ENCODE data around the gene MLC1.

MLC1 gene

DNA sequence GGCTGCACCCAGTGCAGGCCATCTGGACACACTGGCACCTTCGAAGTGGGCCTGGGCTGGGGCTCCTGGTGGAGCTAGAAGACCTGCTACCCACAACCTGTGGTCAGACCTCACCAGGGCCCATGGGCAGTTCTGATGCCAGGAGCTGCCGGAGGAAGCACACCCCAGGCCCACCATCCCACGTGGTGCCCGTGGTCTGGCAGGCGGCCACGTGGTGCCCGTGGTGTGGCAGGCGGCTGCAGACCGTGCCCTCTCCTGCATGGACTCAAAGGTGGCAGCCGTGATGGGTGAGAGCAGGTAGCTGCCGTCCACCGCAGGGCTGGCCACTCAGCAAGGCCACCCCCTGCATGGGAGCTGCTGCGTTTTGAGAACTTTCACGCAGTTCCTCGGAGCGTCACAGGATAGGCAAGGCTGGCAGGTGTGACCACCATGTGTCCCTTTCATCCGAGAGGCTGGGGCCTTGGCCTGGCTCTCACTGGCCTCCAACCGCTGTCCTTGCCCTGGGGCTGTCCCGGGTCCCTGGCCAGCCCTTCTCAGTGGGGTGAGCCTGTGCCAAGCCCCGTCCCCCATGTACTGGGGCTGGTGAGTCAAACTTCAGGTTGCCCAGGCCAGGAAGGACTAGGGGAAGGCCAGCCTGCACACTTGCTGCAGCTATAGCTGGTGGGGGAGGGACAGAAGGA lies 68.8 kb downstream of the MLC1 start:
- DNase-seq (ENCODE audit: low spot score): no peak

- no peak for DNase-seq (ENCODE audit: low spot score)
These were observed 69.5 kb downstream of the MLC1 start for GRCh38 chr22:50015451-50016307.

DNA sequence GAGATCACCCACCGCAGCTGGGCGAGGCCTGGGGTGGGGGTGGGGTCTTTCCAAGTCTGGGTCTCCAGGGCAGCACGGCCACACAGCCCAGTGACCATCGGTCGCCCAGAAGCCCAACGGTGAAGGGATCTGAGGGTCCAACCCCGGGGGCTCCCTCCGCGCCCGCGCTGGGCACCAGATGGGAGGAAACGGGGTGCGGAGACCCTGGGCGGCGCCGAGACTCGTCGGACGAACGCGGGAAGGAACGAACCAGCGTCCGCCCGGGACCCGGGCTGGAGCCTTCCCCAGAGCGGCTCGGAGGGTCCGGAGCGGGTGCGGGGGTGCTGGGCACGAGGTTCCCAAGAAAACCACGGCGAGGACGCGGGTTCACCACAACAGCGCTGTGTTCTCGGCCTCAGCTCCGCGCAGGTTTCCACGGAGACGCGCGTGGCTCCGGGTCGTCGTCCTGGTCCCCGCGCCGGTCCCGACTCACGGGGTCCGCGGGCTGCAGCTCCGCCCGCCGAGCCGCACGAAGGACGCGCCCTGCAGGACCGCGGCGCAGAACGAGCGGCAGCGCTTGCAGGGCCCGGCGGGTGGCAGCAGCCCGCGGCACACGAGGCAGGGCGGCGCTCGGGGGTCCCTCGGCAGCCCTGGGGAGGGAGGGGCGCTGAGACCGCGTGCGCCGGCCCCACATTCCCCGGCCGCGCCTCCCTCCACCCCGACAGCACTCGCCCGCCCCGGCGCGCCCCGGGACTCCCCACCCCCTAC lies 70.4 kb downstream of the MLC1 start:
- DNase-seq (ENCODE audit: low spot score): no peak

GRCh38 chr22:50014053-50014501 lies 71.1 kb downstream of the MLC1 start:
- no peak for DNase-seq (ENCODE audit: low spot score)

- DNase-seq (ENCODE audit: low spot score): no peak
These were observed 72.7 kb downstream of the MLC1 start, which contains the start of gene IL17REL for GRCh38 chr22:50012211-50013181. TSS of gene IL17REL (minus strand) at chr22:50012765. CDS start at chr22:50012646, 119 bp downstream.

- no peak for DNase-seq (ENCODE audit: low spot score)
These were observed 73.6 kb downstream of the MLC1 start for GRCh38 chr22:50011447-50012210.

- no peak for DNase-seq (ENCODE audit: low spot score)
These were observed 74.4 kb downstream of the MLC1 start for GRCh38 chr22:50010676-50011446.

- no peak for DNase-seq (ENCODE audit: low spot score)
These were observed 75.2 kb downstream of the MLC1 start for GRCh38 chr22:50009765-50010675.

All from SW480 (cell line).